ENCODE measurements around the gene SF1.

GRCh38 chr11:64765851-64766665 lies 12.3 kb downstream of the SF1 start:
- TF ChIP-seq POLR2A (IDR thresholded peaks at IDR 0.05; ENCODE audit: extremely low read depth, insufficient read length), result no peak
- TF ChIP-seq, protein P1, sequence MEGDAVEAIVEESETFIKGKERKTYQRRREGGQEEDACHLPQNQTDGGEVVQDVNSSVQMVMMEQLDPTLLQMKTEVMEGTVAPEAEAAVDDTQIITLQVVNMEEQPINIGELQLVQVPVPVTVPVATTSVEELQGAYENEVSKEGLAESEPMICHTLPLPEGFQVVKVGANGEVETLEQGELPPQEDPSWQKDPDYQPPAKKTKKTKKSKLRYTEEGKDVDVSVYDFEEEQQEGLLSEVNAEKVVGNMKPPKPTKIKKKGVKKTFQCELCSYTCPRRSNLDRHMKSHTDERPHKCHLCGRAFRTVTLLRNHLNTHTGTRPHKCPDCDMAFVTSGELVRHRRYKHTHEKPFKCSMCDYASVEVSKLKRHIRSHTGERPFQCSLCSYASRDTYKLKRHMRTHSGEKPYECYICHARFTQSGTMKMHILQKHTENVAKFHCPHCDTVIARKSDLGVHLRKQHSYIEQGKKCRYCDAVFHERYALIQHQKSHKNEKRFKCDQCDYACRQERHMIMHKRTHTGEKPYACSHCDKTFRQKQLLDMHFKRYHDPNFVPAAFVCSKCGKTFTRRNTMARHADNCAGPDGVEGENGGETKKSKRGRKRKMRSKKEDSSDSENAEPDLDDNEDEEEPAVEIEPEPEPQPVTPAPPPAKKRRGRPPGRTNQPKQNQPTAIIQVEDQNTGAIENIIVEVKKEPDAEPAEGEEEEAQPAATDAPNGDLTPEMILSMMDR (IDR thresholded peaks at IDR 0.05; ENCODE audit: low read depth, low read length), result no peak
- TF ChIP-seq MAX (IDR thresholded peaks at IDR 0.05; ENCODE audit: low read depth, low read length), result no peak
- TF ChIP-seq MYC (IDR thresholded peaks at IDR 0.05; ENCODE audit: low read depth, low read length), result no peak
